OCI-LY7 (cell line): Measurements from ENCODE around the gene CD164. TPM values are rescaled to one million over a fixed set of nuclear protein-coding genes. Genes with fewer than 3 reads are reported as not detected.

Experiments
- BruUV-seq: library from RNA; stranded (reverse); fragments of 400-500 nt; replicated peaks from 2 replicates; lab custom pipeline; 2021; lab: Mats Ljungman, UMichigan
- CTCF ChIA-PET: fragments of 300-600 bp; sonication (Branson Sonifier 250); formaldehyde crosslinking; loops from one replicate; lab custom pipeline; 2022; ENCODE audit warnings: antibody characterized with exemption; ENCODE audit not compliant: unreplicated experiment; lab: Charles Lee
- POLR2A ChIA-PET: fragments of 300-600 bp; sonication (Branson Sonifier 250); formaldehyde crosslinking; loops from one replicate; lab custom pipeline; 2022; ENCODE audit warnings: antibody characterized with exemption; lab: Charles Lee
- DNase-seq: peaks from one replicate; pipeline ENCODE4 v3.0.0-alpha.2; 2015; ENCODE audit warnings: low spot score
- H2AFZ ChIP-seq: fragments of 200-600 bp; sonication (generic), shearing (Covaris generic); 2 replicates; pipeline ENCODE4 v1.6.1; 2014; ENCODE audit warnings: mild to moderate bottlenecking, antibody characterized with exemption, low read length, moderate library complexity
- H3K27ac ChIP-seq: fragments of 200-600 bp; sonication (generic); 2 replicates; pipeline ENCODE4 v1.5.1; 2014; ENCODE audit warnings: mixed run types, low read depth, mild to moderate bottlenecking, moderate library complexity, low read length, inconsistent platforms; ENCODE audit not compliant: poor library complexity, severe bottlenecking
- H3K36me3 ChIP-seq: fragments of 200-600 bp; sonication (generic); 2 replicates; pipeline ENCODE4 v1.6.1; 2014; ENCODE audit warnings: mild to moderate bottlenecking, antibody characterized with exemption, low read length, moderate library complexity, mixed read lengths; ENCODE audit not compliant: insufficient read depth
- H3K4me1 ChIP-seq: fragments of 200-600 bp; sonication (generic); 2 replicates; pipeline ENCODE4 v1.5.1; 2014; ENCODE audit warnings: mild to moderate bottlenecking, low read length; ENCODE audit not compliant: insufficient read depth, poor library complexity, severe bottlenecking
- H3K4me2 ChIP-seq: fragments of 200-600 bp; sonication (generic); 2 replicates; pipeline ENCODE4 v1.6.1; 2014; ENCODE audit warnings: mild to moderate bottlenecking, low read length
- H3K4me3 ChIP-seq: fragments of 200-600 bp; sonication (generic); 2 replicates; pipeline ENCODE4 v1.5.1; 2014; ENCODE audit warnings: mild to moderate bottlenecking, low read depth, low read length; ENCODE audit not compliant: poor library complexity, severe bottlenecking
- H3K79me2 ChIP-seq: fragments of 200-600 bp; sonication (generic); 2 replicates; pipeline ENCODE4 v1.6.1; 2016; ENCODE audit warnings: low read depth, mild to moderate bottlenecking, low read length, moderate library complexity, mixed read lengths; ENCODE audit not compliant: insufficient read depth
- H3K9me2 ChIP-seq: fragments of 200-600 bp; sonication (generic); 2 replicates; pipeline ENCODE4 v1.6.1; 2016; ENCODE audit warnings: mild to moderate bottlenecking, low read length, mixed read lengths; ENCODE audit not compliant: insufficient read depth
- H3K9me3 ChIP-seq: fragments of 200-600 bp; sonication (generic); 2 replicates; pipeline ENCODE4 v1.6.1; 2014; ENCODE audit warnings: mild to moderate bottlenecking, mixed run types, low read length, mixed read lengths
- H4K20me1 ChIP-seq: fragments of 200-600 bp; sonication (generic); 2 replicates; pipeline ENCODE4 v1.6.1; 2014; ENCODE audit warnings: mild to moderate bottlenecking, antibody characterized with exemption, low read length, moderate library complexity, mixed read lengths; ENCODE audit not compliant: insufficient read depth
- EZH2phosphoT487 ChIP-seq: fragments of 200-600 bp; sonication (generic); IDR thresholded peaks from 2 replicates; pipeline ENCODE4 v1.6.1; 2018; ENCODE audit warnings: low read depth, borderline replicate concordance, mild to moderate bottlenecking, mixed run types, antibody characterized with exemption, low read length, moderate library complexity, mixed read lengths
- intact Hi-C: fragments of 100-400 bp; cut with micrococcal nuclease; formaldehyde crosslinking; loops from one replicate; pipeline ENCODE4 v1.10.0; 2022; ENCODE audit not compliant: unreplicated experiment
- total RNA-seq, 2 experiments: library from RNA; depleted of rRNA in 1 of 2; stranded (reverse); fragments of >200 nt in 1 of 2; shearing (Covaris generic) in 1 of 2; gene quantifications; 2 replicates each; pipeline ENCODE4 v1.2.3, GENCODE V29; 2014 to 2022
- TF ChIP-seq, protein P1 (sequence below): fragments of 200-600 bp; sonication (generic); conservative IDR thresholded peaks from 2 replicates; pipeline ENCODE4 v1.5.1; 2014; ENCODE audit warnings: mild to moderate bottlenecking, antibody characterized with exemption, low read length, moderate library complexity, mixed read lengths

Gene CD164
- total RNA-seq, 2 experiments from 2014 or later = 48.7 to 107 TPM

DNA sequence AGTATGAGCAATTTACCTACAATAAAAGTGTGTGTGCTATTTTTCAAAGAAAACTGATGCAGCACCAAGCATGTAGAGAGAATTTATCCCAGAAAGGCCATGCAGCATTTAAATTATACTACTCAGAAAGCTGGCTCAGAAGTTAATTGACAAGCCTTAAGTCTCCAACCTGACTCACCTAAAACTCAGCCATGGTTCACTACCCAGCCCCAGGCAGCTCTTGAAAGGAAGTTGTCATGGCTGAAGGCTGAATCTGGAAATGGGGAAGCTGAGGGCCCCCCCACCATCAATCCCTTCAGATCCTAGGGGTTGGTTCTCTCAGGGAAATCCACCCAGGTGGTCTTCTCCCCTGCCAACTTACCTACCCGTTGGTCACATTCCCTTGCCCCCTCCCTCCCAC, 38.5 kb upstream of the CD164 start:
- POLR2A ChIA-PET = interaction anchor here (0.6 to 1.3 kb wide), 3 partner anchors 35 to 220 kb away, joined by 3 to 5 read pairs (median 3); partner anchors contain the start of gene CD164
- no peaks in the 10 kb centered on the region for H3K36me3 ChIP-seq
- DNase-seq = no peak
- H3K9me2 ChIP-seq = no peaks in the 10 kb centered on the region
- no TSS peak for BruUV-seq
- H3K4me2 ChIP-seq = no peak overlapping the region
- H3K79me2 ChIP-seq = no peaks in the 10 kb centered on the region
- peaks cover 19% of the 10 kb centered on the region for H3K4me1 ChIP-seq
- no peaks in the 10 kb centered on the region for H4K20me1 ChIP-seq
- no peak overlapping the region for H2AFZ ChIP-seq
- no peaks in the 10 kb centered on the region for H3K9me3 ChIP-seq
- no peak overlapping the region for H3K4me3 ChIP-seq
- CTCF ChIA-PET = no interaction called here
- no peak for TF ChIP-seq EZH2phosphoT487
- TF ChIP-seq, protein P1, sequence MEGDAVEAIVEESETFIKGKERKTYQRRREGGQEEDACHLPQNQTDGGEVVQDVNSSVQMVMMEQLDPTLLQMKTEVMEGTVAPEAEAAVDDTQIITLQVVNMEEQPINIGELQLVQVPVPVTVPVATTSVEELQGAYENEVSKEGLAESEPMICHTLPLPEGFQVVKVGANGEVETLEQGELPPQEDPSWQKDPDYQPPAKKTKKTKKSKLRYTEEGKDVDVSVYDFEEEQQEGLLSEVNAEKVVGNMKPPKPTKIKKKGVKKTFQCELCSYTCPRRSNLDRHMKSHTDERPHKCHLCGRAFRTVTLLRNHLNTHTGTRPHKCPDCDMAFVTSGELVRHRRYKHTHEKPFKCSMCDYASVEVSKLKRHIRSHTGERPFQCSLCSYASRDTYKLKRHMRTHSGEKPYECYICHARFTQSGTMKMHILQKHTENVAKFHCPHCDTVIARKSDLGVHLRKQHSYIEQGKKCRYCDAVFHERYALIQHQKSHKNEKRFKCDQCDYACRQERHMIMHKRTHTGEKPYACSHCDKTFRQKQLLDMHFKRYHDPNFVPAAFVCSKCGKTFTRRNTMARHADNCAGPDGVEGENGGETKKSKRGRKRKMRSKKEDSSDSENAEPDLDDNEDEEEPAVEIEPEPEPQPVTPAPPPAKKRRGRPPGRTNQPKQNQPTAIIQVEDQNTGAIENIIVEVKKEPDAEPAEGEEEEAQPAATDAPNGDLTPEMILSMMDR = no peak
- intact Hi-C loops = no loop called here
- no peak overlapping the region for H3K27ac ChIP-seq

DNA sequence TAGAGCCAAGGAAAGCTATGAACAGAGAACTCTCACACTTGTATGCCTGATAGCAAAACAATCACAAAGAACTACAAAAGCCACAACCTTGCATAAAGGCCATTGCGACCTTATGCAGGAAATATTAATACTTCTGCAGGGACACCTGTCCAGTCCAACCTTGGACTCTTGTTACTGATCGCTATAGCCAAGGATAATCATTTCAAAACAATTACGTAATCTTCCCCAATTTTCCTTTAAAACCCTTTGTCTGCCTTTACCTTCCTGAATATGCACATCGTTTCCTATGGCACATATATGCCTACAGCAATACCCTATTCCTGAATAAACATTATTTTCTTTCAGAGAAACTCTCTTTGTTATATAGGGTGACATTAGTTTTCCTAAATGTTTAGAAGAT, 35.4 kb upstream of the CD164 start:
- Histone ChIP-seq H3K27ac (no peak overlapping the region), H3K4me2 (no peak overlapping the region), H4K20me1 (no peaks in the 10 kb centered on the region), H3K36me3 (no peaks in the 10 kb centered on the region), H3K9me2 (no peaks in the 10 kb centered on the region), H3K79me2 (no peaks in the 10 kb centered on the region), H3K4me3 (no peak overlapping the region), H3K9me3 (no peaks in the 10 kb centered on the region), H2AFZ (no peak overlapping the region), H3K4me1 (peaks cover 6% of the 10 kb centered on the region)
- TF ChIP-seq, protein P1 = no peak
- no peak for TF ChIP-seq EZH2phosphoT487
- POLR2A ChIA-PET = interaction anchor here (1.2 to 1.7 kb wide), 2 partner anchors 14 to 15 kb away, joined by 3 read pairs; no protein-coding TSS in a partner anchor
- no peak for DNase-seq
- intact Hi-C loops = no loop called here
- no TSS peak for BruUV-seq
- CTCF ChIA-PET = no interaction called here

DNA sequence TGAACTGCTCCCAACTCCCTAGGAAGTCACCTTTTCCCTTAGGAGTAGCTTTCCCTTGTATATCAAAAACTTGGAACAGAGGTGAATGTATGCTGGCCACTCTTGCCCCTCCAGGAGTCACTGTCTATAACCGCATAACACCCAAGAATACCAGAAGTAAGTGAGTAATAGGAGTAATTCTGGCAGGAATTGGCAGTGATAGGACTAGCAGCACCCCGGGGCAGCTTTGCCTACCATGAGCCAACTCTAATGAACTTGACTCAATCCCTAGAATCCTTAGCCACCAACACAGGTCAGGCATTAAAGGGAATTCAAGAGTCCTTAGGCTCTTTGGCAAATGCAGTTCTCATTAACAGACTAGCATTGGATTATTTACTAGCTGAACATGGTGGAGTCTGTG, 28.8 kb upstream of the CD164 start:
- Histone ChIP-seq H3K4me2 (no peak overlapping the region), H3K36me3 (no peaks in the 10 kb centered on the region), H3K4me3 (no peak overlapping the region), H4K20me1 (no peaks in the 10 kb centered on the region), H3K79me2 (no peaks in the 10 kb centered on the region), H3K27ac (no peak overlapping the region), H2AFZ (no peak overlapping the region), H3K9me3 (peaks cover 5% of the 10 kb centered on the region; the same call in 1 of the 2 replicates), H3K4me1 (no peaks in the 10 kb centered on the region), H3K9me2 (no peaks in the 10 kb centered on the region)
- no peak for DNase-seq
- intact Hi-C loops = no loop called here
- ChIA-PET POLR2A (interaction anchor here (0.7 kb wide), 1 partner anchor 10 kb away, joined by 3 read pairs; no protein-coding TSS in a partner anchor), CTCF (no interaction called here)
- TF ChIP-seq EZH2phosphoT487 = no peak
- TF ChIP-seq, protein P1 = no peak
- BruUV-seq = no TSS peak
